WTC11 (cell line): ENCODE data around the gene PANK4. TPM values are rescaled to one million over a fixed set of nuclear protein-coding genes. Genes with fewer than 3 reads are reported as not detected.

Experiments
- ATAC-seq: fragments of 200-7000 bp; cut with Tn5 transposase; 2 replicates; pipeline ENCODE4 v1.10.0; 2021; ENCODE audit warnings: mild to moderate bottlenecking, moderate library complexity
- CTCF ChIA-PET: fragments of 300-600 bp; sonication (Branson Sonifier 250); formaldehyde crosslinking; loops from one replicate; lab custom pipeline; 2021; ENCODE audit warnings: antibody characterized with exemption; lab: Charles Lee
- POLR2A ChIA-PET: fragments of 350-600 bp; sonication (Branson Sonifier 250); formaldehyde crosslinking; loops from one replicate; lab custom pipeline; 2021; ENCODE audit warnings: antibody characterized with exemption; lab: Charles Lee
- DNase-seq: peaks from one replicate; pipeline ENCODE4 v3.0.0; 2021; ENCODE audit warnings: low spot score
- H3K27ac Mint-ChIP-seq: 2 replicates; pipeline ENCODE4 v1.8.0; 2021; ENCODE audit warnings: mixed read lengths
- H3K27me3 Mint-ChIP-seq: 2 replicates; pipeline ENCODE4 v1.8.0; 2021; ENCODE audit warnings: low read depth, mild to moderate bottlenecking, moderate library complexity, mixed read lengths
- H3K36me3 Mint-ChIP-seq: 2 replicates; pipeline ENCODE4 v1.8.0; 2021; ENCODE audit warnings: mixed read lengths
- H3K4me1 Mint-ChIP-seq: 2 replicates; pipeline ENCODE4 v1.8.0; 2022; ENCODE audit warnings: mixed read lengths
- H3K4me3 Mint-ChIP-seq: 2 replicates; pipeline ENCODE4 v1.8.0; 2021; ENCODE audit warnings: mild to moderate bottlenecking, moderate library complexity, mixed read lengths
- H3K9me3 Mint-ChIP-seq: 2 replicates; pipeline ENCODE4 v1.8.0; 2021; ENCODE audit warnings: mixed read lengths
- AFF4 ChIP-seq: sonication (generic); formaldehyde crosslinking; IDR thresholded peaks from 2 replicates; pipeline ENCODE4 v1.8.1; 2023; ENCODE audit warnings: mild to moderate bottlenecking, missing genetic modification reagents, borderline replicate concordance
- AR ChIP-seq: fragments of 250-450 bp; sonication (Bioruptor Pico); IDR thresholded peaks from 2 replicates; pipeline ENCODE4 v1.9.0; 2021; ENCODE audit warnings: mild to moderate bottlenecking
- E2F4 ChIP-seq: sonication (generic); formaldehyde crosslinking; IDR thresholded peaks from 2 replicates; pipeline ENCODE4 v1.8.1; 2022; ENCODE audit warnings: low read depth, mild to moderate bottlenecking, moderate library complexity, missing genetic modification reagents, borderline replicate concordance
- E2F5 ChIP-seq: sonication (generic); formaldehyde crosslinking; IDR thresholded peaks from 2 replicates; pipeline ENCODE4 v1.8.1; 2022; ENCODE audit warnings: mild to moderate bottlenecking, moderate library complexity, missing genetic modification reagents
- ESRRA ChIP-seq: sonication (generic); formaldehyde crosslinking; IDR thresholded peaks from 2 replicates; pipeline ENCODE4 v1.8.1; 2022; ENCODE audit warnings: mild to moderate bottlenecking, missing genetic modification reagents, borderline replicate concordance
- MXD4 ChIP-seq: fragments of 250-450 bp; sonication (Bioruptor Pico); IDR thresholded peaks from 2 replicates; pipeline ENCODE4 v1.8.0; 2021; ENCODE audit warnings: mild to moderate bottlenecking, moderate library complexity, borderline replicate concordance
- STAT6 ChIP-seq: sonication (generic); formaldehyde crosslinking; conservative IDR thresholded peaks from 2 replicates; pipeline ENCODE4 v1.8.1; 2023; ENCODE audit warnings: mild to moderate bottlenecking, low read depth, missing genetic modification reagents, moderate library complexity
- ZNF263 ChIP-seq: sonication (generic); formaldehyde crosslinking; IDR thresholded peaks from 2 replicates; pipeline ENCODE4 v1.8.1; 2022; ENCODE audit warnings: low read depth, mild to moderate bottlenecking, moderate library complexity, missing genetic modification reagents
- ZSCAN18 ChIP-seq: fragments of 250-450 bp; sonication (Bioruptor Pico); IDR thresholded peaks from 2 replicates; pipeline ENCODE4 v2.1.2; 2022; ENCODE audit warnings: mild to moderate bottlenecking, moderate library complexity
- total RNA-seq: library from RNA; stranded (reverse); gene quantifications from 3 replicates; pipeline ENCODE4 v1.2.3, GENCODE V29; 2021

Gene PANK4
- total RNA-seq, 1 experiment from 2014 or later, result 52.5 TPM

GRCh38 chr1:2515763-2516080 lies 10.7 kb downstream of the PANK4 start (continued):
- TF ChIP-seq AFF4 (no peak), ZNF263 (CRISPR knock-in tag) (no peak), E2F4 (CRISPR knock-in tag) (no peak)

- Mint-ChIP-seq H3K4me1 (no peaks in the 10 kb centered on the region), H3K4me3 (no peak overlapping the region), H3K9me3 (no peaks in the 10 kb centered on the region), H3K27me3 (no peaks in the 10 kb centered on the region), H3K27ac (no peak overlapping the region), H3K36me3 (peaks cover 21% of the 10 kb centered on the region)
- no peak for ATAC-seq
- TF ChIP-seq ZNF263 (CRISPR knock-in tag) (no peak), E2F5 (CRISPR knock-in tag) (no peak), ESRRA (no peak), AR (CRISPR knock-in tag) (no peak), MXD4 (CRISPR knock-in tag) (no peak), ZSCAN18 (no peak), STAT6 (CRISPR knock-in tag) (no peak)
- POLR2A ChIA-PET, result no interaction called here
- DNase-seq, result no peak
- CTCF ChIA-PET, result interaction anchor here (0.6 to 1.4 kb wide), 4 partner anchors 8 to 20 kb away, joined by 3 to 7 read pairs (median 5); partner anchors contain the start of gene PANK4
These were observed 11.3 kb downstream of the PANK4 start for GRCh38 chr1:2514863-2515762.
